CD4-positive, alpha-beta T cell treated with Interferon alpha-2 for 1 hour (primary cell): Measurements from ENCODE around the gene PSMA6.
"Not testable (repeated sequence)": the region's sequence is repeated elsewhere in the genome, so short reads cannot be mapped to it uniquely, and the experiment has no call there.

ENCODE experiments used
- DNase-seq, 2 donors: peaks; one replicate each; pipeline ENCODE4 v3.0.0-alpha.2; 2020 to 2022

Gene PSMA6

GRCh38 chr14:35326375-35326774, 34.2 kb downstream of the PSMA6 start:
- DNase-seq, result no peak

GRCh38 chr14:35331605-35332516, 39.7 kb downstream of the PSMA6 start:
- DNase-seq, result no peak

- DNase-seq, result peak; percentile 36 to 46
Measured at GRCh38 chr14:35332517-35333263, 40.5 kb downstream of the PSMA6 start.

GRCh38 chr14:35333264-35333730, 41.1 kb downstream of the PSMA6 start:
- peak in 1 of 2 donors; percentile 7 for DNase-seq

GRCh38 chr14:35333797-35334743, 41.9 kb downstream of the PSMA6 start:
- DNase-seq, result peak; percentile 33 to 45

- no peak for DNase-seq
Measured at GRCh38 chr14:35335388-35336092, 43.4 kb downstream of the PSMA6 start.

GRCh38 chr14:35336171-35336493, 44.0 kb downstream of the PSMA6 start:
- DNase-seq, result not testable (repeated sequence)

- no peak for DNase-seq
Measured at GRCh38 chr14:35336494-35337268, 44.5 kb downstream of the PSMA6 start.

GRCh38 chr14:35337269-35338255, 45.4 kb downstream of the PSMA6 start:
- DNase-seq, result no peak

GRCh38 chr14:35338731-35339405, 46.7 kb downstream of the PSMA6 start:
- no peak for DNase-seq

- DNase-seq, result peak; percentile 6 to 30
Measured at GRCh38 chr14:35339761-35340406, 47.7 kb downstream of the PSMA6 start.

- DNase-seq, result no peak
Measured at GRCh38 chr14:35340616-35341453, 48.7 kb downstream of the PSMA6 start.

GRCh38 chr14:35341454-35341750, 49.2 kb downstream of the PSMA6 start:
- DNase-seq, result no peak

- DNase-seq, result peak; percentile 36 to 64
Measured at GRCh38 chr14:35341751-35342488, 49.7 kb downstream of the PSMA6 start.

- DNase-seq, result no peak
Measured at GRCh38 chr14:35342489-35343010, 50.4 kb downstream of the PSMA6 start.

- DNase-seq, result no peak
Measured at GRCh38 chr14:35343702-35344101, 51.5 kb downstream of the PSMA6 start.
